K562 (cell line): ENCODE results near the gene ACTL9. TPM values are rescaled to one million over a fixed set of nuclear protein-coding genes. Genes with fewer than 3 reads are reported as not detected.

Experiments used
- BRCA1 ChIP-seq, 2 experiments: fragments of 450-650 bp in 1 of 2; sonication (generic) in 1 of 2; formaldehyde crosslinking in 1 of 2; IDR thresholded peaks; 2 replicates each; pipeline versions ENCODE4 v1.5.0 to v1.6.1; 2017 to 2020; ENCODE audit warnings: mild to moderate bottlenecking in 1 of 2, missing genetic modification reagents in 1 of 2
- DIDO1 ChIP-seq: fragments of 450-650 bp; IDR thresholded peaks from 2 replicates; pipeline ENCODE4 v1.6.1; 2016; ENCODE audit warnings: low read depth, missing biosample characterization, missing genetic modification characterization
- HMG20B ChIP-seq: fragments of 250-450 bp; sonication (Bioruptor Pico); IDR thresholded peaks from 2 replicates; pipeline ENCODE4 v1.5.0; 2021; ENCODE audit warnings: mild to moderate bottlenecking
- MAFF ChIP-seq: IDR thresholded peaks from 2 replicates; pipeline ENCODE4 v1.6.1; 2012; ENCODE audit warnings: low read length, improper control_type of control experiment
- MED1 ChIP-seq: sonication (generic); formaldehyde crosslinking; IDR thresholded peaks from 2 replicates; pipeline ENCODE4 v1.8.1; 2023; ENCODE audit warnings: missing genetic modification reagents, borderline replicate concordance
- MNT ChIP-seq, 2 experiments: fragments of 450-650 bp; conservative IDR thresholded peaks; 2 replicates each; pipeline ENCODE4 v1.6.1; 2017; ENCODE audit warnings: mild to moderate bottlenecking in 2 of 2, moderate library complexity in 2 of 2
- MXI1 ChIP-seq: IDR thresholded peaks from 2 replicates; pipeline ENCODE4 v1.6.1; 2011; ENCODE audit warnings: low read depth, mild to moderate bottlenecking, improper control_type of control experiment, low read length
- PKNOX1 ChIP-seq: fragments of 450-650 bp; IDR thresholded peaks from 2 replicates; pipeline ENCODE4 v1.6.1; 2016
- SAFB ChIP-seq: fragments of 200-400 bp; formaldehyde crosslinking; IDR thresholded peaks from 2 replicates; pipeline ENCODE4 v1.6.1; 2017; ENCODE audit warnings: low read depth, low read length, borderline replicate concordance
- SMAD4 ChIP-seq: fragments of 250-450 bp; sonication (Bioruptor Pico); conservative IDR thresholded peaks from 2 replicates; pipeline ENCODE4 v1.8.0; 2021; ENCODE audit warnings: inconsistent platforms, mild to moderate bottlenecking, moderate library complexity
- THAP12 ChIP-seq: fragments of 250-450 bp; sonication (Bioruptor Pico); IDR thresholded peaks from 2 replicates; pipeline ENCODE4 v1.9.0; 2021; ENCODE audit warnings: mild to moderate bottlenecking, inconsistent platforms
- TRIM28 ChIP-seq: fragments of 450-650 bp; IDR thresholded peaks from 2 replicates; pipeline ENCODE4 v1.6.1; 2017
- XRCC3 ChIP-seq: fragments of 450-650 bp; IDR thresholded peaks from 2 replicates; pipeline ENCODE4 v1.6.1; 2017; ENCODE audit warnings: mild to moderate bottlenecking, moderate library complexity
- XRCC4 ChIP-seq: IDR thresholded peaks from one replicate; pipeline ENCODE4 v1.6.1; 2011; ENCODE audit not compliant: insufficient read depth, insufficient read length; ENCODE audit errors: extremely low read depth
- ZFX ChIP-seq: sonication (generic); formaldehyde crosslinking; IDR thresholded peaks from 2 replicates; pipeline ENCODE4 v1.8.0; 2022; ENCODE audit warnings: mild to moderate bottlenecking, missing genetic modification reagents, moderate library complexity
- ZNF57 ChIP-seq: fragments of 450-650 bp; formaldehyde crosslinking; IDR thresholded peaks from 2 replicates; pipeline ENCODE4 v1.4.0; 2020; ENCODE audit warnings: mild to moderate bottlenecking, moderate library complexity
- ZNF639 ChIP-seq, 2 experiments: fragments of 200-800 bp in 1 of 2; sonication (Bioruptor generic) in 1 of 2; sonication (generic) in 1 of 2; formaldehyde crosslinking in 1 of 2; IDR thresholded peaks in 1 of 2; conservative IDR thresholded peaks in 1 of 2; 2 replicates each; pipeline versions ENCODE4 v1.5.0 to v1.6.1; 2016 to 2020; ENCODE audit warnings: missing compliant biosample characterization in 1 of 2, missing genetic modification characterization in 1 of 2, missing genetic modification reagents in 1 of 2
- ZNF75A ChIP-seq: fragments of 450-650 bp; formaldehyde crosslinking; IDR thresholded peaks from 2 replicates; pipeline ENCODE4 v1.4.0; 2020; ENCODE audit warnings: mild to moderate bottlenecking
- polyA plus RNA-seq, 8 experiments: library from polyadenylated mRNA; depleted of rRNA in 4 of 8; stranded (reverse) in 5 of 8; unstranded in 3 of 8; fragments of >200 nt; fragmentation: Nextera tagmentation in 2 of 8; fragmentation: Illumina TruSeq in 1 of 8; extraction: Ambion mirVana in 2 of 8; extraction: Trizol in 1 of 8; gene quantifications; 2 replicates each; pipeline versions ENCODE4 v1.2.1 to v1.2.3, GENCODE V29; 2011 to 2014; ENCODE audit warnings: inconsistent platforms in 1 of 8, missing spikeins in 1 of 8
- total RNA-seq, 7 experiments: library from RNA; depleted of rRNA in 6 of 7; stranded (reverse); fragments of >200 nt in 6 of 7; fragmentation: Illumina TruSeq in 2 of 7; extraction: Trizol in 2 of 7; gene quantifications; 2 replicates each; pipeline versions ENCODE4 v1.2.1 to v1.2.3, GENCODE V29; 2011 to 2021; ENCODE audit warnings: low replicate concordance in 1 of 7

The ACTL9 gene
- total and polyA plus RNA-seq, 9 of the 15 experiments (the other 6 are each of a cell fraction or from before 2014, with no cell fraction given), result not detected

- TF ChIP-seq ZNF639 (CRISPR knock-in tag; conservative IDR thresholded peaks at IDR 0.05 in 1 of 2, IDR thresholded peaks at IDR 0.05 in 1 of 2) (no peak), ZNF57 (no peak), THAP12 (CRISPR knock-in tag) (no peak), TRIM28 (no peak), MAFF (no peak), MED1 (CRISPR knock-in tag) (no peak), MXI1 (no peak), BRCA1 (IDR thresholded peaks at IDR 0.05) (no peak), BRCA1 (CRISPR knock-in tag; IDR thresholded peaks at IDR 0.05) (no peak), ZNF75A (CRISPR knock-in tag) (no peak), HMG20B (CRISPR knock-in tag) (no peak), XRCC4 (no peak), MNT (conservative IDR thresholded peaks at IDR 0.05) (0 out of 4 replicates have a peak, but pooled peaks of 1 of the 2 experiments have one; percentile 24), ZFX (CRISPR knock-in tag) (no peak), SMAD4 (CRISPR knock-in tag) (peak; percentile 45), PKNOX1 (peak; percentile 49), XRCC3 (no peak), SAFB (no peak), DIDO1 (no peak)
Measured at GRCh38 chr19:8705742-8706141, 7.1 kb upstream of the ACTL9 start (continued).
